Measurements from ENCODE around the gene ACOT8. TPM values are rescaled to one million over a fixed set of nuclear protein-coding genes. Genes with fewer than 3 reads are reported as not detected.

The ACOT8 gene
- total and polyA plus RNA-seq, 9 of the 15 experiments (the other 6 are each of a cell fraction or from before 2014, with no cell fraction given), result 8.2 to 46.7 (median 20.7) TPM

DNA sequence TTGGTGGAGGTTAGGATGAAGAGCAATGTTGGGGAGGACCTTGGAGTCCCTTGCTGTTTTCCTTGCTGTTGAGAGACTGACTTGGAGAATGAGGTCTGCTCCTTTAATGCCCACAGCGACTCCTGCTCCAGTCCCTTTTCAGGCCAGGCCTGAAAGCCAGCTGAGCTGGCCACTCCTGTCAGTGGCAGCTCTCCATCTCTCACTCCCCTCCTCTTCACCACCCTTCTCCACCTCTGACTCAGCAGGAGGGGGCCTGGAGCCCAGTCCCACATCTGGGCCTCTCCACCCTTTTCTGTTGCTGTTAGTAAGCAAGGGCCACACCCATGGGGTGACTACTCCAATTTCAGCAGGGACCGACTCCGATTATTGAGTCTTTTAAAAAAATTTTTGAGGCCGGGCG is 21.4 kb downstream of the ACOT8 start (continued):
- TF ChIP-seq, protein P1, sequence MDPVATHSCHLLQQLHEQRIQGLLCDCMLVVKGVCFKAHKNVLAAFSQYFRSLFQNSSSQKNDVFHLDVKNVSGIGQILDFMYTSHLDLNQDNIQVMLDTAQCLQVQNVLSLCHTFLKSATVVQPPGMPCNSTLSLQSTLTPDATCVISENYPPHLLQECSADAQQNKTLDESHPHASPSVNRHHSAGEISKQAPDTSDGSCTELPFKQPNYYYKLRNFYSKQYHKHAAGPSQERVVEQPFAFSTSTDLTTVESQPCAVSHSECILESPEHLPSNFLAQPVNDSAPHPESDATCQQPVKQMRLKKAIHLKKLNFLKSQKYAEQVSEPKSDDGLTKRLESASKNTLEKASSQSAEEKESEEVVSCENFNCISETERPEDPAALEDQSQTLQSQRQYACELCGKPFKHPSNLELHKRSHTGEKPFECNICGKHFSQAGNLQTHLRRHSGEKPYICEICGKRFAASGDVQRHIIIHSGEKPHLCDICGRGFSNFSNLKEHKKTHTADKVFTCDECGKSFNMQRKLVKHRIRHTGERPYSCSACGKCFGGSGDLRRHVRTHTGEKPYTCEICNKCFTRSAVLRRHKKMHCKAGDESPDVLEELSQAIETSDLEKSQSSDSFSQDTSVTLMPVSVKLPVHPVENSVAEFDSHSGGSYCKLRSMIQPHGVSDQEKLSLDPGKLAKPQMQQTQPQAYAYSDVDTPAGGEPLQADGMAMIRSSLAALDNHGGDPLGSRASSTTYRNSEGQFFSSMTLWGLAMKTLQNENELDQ (CRISPR knock-in tag; IDR thresholded peaks at IDR 0.05; ENCODE audit: borderline replicate concordance), result no peak
- TF ChIP-seq ZNF77 (CRISPR knock-in tag; IDR thresholded peaks at IDR 0.05), result no peak
- TF ChIP-seq CBX2 (IDR thresholded peaks at IDR 0.05; ENCODE audit: insufficient read depth, low read length, poor library complexity, severe bottlenecking), result no peak
- no peak for TF ChIP-seq PHF8 (IDR thresholded peaks at IDR 0.05; ENCODE audit: borderline replicate concordance, low read length)
- TF ChIP-seq MTA3 (IDR thresholded peaks at IDR 0.05; ENCODE audit: borderline replicate concordance), result no peak
- no peak for TF ChIP-seq SRSF3 (IDR thresholded peaks at IDR 0.05; ENCODE audit: insufficient read depth, low read length)
- TF ChIP-seq PHTF2 (CRISPR knock-in tag; IDR thresholded peaks at IDR 0.05), result no peak
- TF ChIP-seq, protein P2, sequence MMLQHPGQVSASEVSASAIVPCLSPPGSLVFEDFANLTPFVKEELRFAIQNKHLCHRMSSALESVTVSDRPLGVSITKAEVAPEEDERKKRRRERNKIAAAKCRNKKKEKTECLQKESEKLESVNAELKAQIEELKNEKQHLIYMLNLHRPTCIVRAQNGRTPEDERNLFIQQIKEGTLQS (IDR thresholded peaks at IDR 0.05), result peak; percentile 51; the same call in 1 of the 2 replicates
- TF ChIP-seq, protein P2 (CRISPR knock-in tag; conservative IDR thresholded peaks at IDR 0.05), result no peak
- TF ChIP-seq, protein P3, sequence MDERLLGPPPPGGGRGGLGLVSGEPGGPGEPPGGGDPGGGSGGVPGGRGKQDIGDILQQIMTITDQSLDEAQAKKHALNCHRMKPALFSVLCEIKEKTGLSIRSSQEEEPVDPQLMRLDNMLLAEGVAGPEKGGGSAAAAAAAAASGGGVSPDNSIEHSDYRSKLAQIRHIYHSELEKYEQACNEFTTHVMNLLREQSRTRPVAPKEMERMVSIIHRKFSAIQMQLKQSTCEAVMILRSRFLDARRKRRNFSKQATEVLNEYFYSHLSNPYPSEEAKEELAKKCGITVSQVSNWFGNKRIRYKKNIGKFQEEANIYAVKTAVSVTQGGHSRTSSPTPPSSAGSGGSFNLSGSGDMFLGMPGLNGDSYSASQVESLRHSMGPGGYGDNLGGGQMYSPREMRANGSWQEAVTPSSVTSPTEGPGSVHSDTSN (CRISPR knock-in tag; IDR thresholded peaks at IDR 0.05; ENCODE audit: low read depth), result no peak
- TF ChIP-seq, protein P3 (tag; conservative IDR thresholded peaks at IDR 0.05; ENCODE audit: low read depth), result no peak
- TF ChIP-seq, protein P4, sequence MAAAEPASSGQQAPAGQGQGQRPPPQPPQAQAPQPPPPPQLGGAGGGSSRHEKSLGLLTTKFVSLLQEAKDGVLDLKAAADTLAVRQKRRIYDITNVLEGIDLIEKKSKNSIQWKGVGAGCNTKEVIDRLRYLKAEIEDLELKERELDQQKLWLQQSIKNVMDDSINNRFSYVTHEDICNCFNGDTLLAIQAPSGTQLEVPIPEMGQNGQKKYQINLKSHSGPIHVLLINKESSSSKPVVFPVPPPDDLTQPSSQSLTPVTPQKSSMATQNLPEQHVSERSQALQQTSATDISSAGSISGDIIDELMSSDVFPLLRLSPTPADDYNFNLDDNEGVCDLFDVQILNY (CRISPR knock-in tag; IDR thresholded peaks at IDR 0.05), result no peak
- TF ChIP-seq PCBP1 (IDR thresholded peaks at IDR 0.05; ENCODE audit: low read depth, low read length, poor library complexity, severe bottlenecking), result no peak
- TF ChIP-seq SMAD4 (CRISPR knock-in tag; conservative IDR thresholded peaks at IDR 0.05), result no peak
- peak; percentile 76 for TF ChIP-seq ZNF316 (IDR thresholded peaks at IDR 0.05)
- no peak for TF ChIP-seq PYGO2 (tag; IDR thresholded peaks at IDR 0.05)
- TF ChIP-seq MTA2 (IDR thresholded peaks at IDR 0.05; ENCODE audit: low read depth), result 0 out of 2 replicates have a peak, but pooled peaks have one; percentile 21
- peak in 1 of 2 experiments; percentile 49; a peak in 1 of 4 replicates for TF ChIP-seq HDAC1 (IDR thresholded peaks at IDR 0.05)
- TF ChIP-seq SREBF1 (IDR thresholded peaks at IDR 0.05; ENCODE audit: borderline replicate concordance, low read depth, low read length), result no peak
- TF ChIP-seq EP300 (IDR thresholded peaks at IDR 0.05; ENCODE audit: low read length), result peak; percentile 28; the same call in 1 of the 2 replicates
- peak; percentile 57; the same call in 1 of the 2 replicates for TF ChIP-seq DPF2 (IDR thresholded peaks at IDR 0.05)
- no peak for TF ChIP-seq PHF20 (IDR thresholded peaks at IDR 0.05; ENCODE audit: partially characterized antibody)

Data from K562 (cell line).